Esophagus muscularis mucosa (tissue), 4 donors: ENCODE measurements around the gene MYO1G.

Experiments used
- EP300 ChIP-seq: sonication (generic); formaldehyde crosslinking; IDR thresholded peaks from one replicate; pipeline ENCODE4 v1.6.1; 2017; ENCODE audit warnings: antibody characterized with exemption
- POLR2A ChIP-seq: fragments of 450-650 bp; IDR thresholded peaks from one replicate; pipeline ENCODE4 v1.6.1; 2017; ENCODE audit warnings: antibody characterized with exemption, moderate library complexity, mild to moderate bottlenecking, low read depth
- POLR2AphosphoS5 ChIP-seq, 2 donors: sonication (generic); formaldehyde crosslinking; IDR thresholded peaks; one replicate each; pipeline ENCODE4 v1.6.1; 2017; ENCODE audit warnings: antibody characterized with exemption in 2 of 2
- TF ChIP-seq, protein P1 (sequence below), 3 experiments: fragments of 200-600 bp in 2 of 3; fragments of 450-650 bp in 1 of 3; sonication (generic) in 2 of 3; IDR thresholded peaks; one replicate each; pipeline ENCODE4 v1.5.1; 2017 to 2019; ENCODE audit warnings: antibody characterized with exemption in 3 of 3, mild to moderate bottlenecking in 2 of 3, moderate library complexity in 1 of 3

DNA sequence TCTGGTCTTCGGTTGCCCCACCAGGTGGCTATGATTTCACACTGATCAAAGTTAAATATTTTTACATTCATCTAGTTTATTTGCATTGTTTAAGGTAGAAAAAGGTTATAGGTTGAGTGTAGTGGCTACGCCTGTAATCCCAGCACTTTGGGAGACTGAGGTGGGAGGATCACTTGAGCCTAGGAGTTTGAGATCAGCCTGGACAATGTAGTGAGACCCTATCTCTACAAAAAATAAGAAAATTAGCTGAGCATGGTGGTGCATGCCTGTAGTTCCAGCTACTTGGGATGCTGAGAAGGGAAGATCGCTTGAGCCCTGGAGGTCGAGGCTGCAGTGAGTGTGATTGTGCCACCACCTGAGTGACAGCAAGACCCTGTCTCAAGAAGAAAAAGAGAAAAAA is 25.0 kb upstream of the MYO1G start:
- TF ChIP-seq, protein P1, sequence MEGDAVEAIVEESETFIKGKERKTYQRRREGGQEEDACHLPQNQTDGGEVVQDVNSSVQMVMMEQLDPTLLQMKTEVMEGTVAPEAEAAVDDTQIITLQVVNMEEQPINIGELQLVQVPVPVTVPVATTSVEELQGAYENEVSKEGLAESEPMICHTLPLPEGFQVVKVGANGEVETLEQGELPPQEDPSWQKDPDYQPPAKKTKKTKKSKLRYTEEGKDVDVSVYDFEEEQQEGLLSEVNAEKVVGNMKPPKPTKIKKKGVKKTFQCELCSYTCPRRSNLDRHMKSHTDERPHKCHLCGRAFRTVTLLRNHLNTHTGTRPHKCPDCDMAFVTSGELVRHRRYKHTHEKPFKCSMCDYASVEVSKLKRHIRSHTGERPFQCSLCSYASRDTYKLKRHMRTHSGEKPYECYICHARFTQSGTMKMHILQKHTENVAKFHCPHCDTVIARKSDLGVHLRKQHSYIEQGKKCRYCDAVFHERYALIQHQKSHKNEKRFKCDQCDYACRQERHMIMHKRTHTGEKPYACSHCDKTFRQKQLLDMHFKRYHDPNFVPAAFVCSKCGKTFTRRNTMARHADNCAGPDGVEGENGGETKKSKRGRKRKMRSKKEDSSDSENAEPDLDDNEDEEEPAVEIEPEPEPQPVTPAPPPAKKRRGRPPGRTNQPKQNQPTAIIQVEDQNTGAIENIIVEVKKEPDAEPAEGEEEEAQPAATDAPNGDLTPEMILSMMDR (IDR thresholded peaks at IDR 0.05) = no peak
- TF ChIP-seq POLR2A (no peak), POLR2AphosphoS5 (IDR thresholded peaks at IDR 0.05) (no peak), EP300 (no peak)
